ENCODE data around the gene CNTNAP2. TPM values are rescaled to one million over a fixed set of nuclear protein-coding genes. Genes with fewer than 3 reads are reported as not detected.

The CNTNAP2 gene
- total and polyA plus RNA-seq, 2 experiments from 2014 or later = not detected

GRCh38 chr7:147465223-147465622 lies 1348.6 kb downstream of the CNTNAP2 start:
- H3K9me2 ChIP-seq (ENCODE audit: insufficient read depth) = no peaks in the 10 kb centered on the region
- no peak overlapping the region for H3K27ac ChIP-seq
- H3F3A ChIP-seq (ENCODE audit: insufficient read depth) = no peaks in the 10 kb centered on the region
- no peaks in the 10 kb centered on the region for H4K20me1 ChIP-seq (ENCODE audit: insufficient read depth)
- no peak for DNase-seq
- H2AFZ ChIP-seq = no peak overlapping the region
- H3K79me2 ChIP-seq (ENCODE audit: insufficient read depth) = no peaks in the 10 kb centered on the region
- H3K27me3 ChIP-seq (replicated peaks; ENCODE audit: insufficient read depth) = no peaks in the 10 kb centered on the region
- H3K9ac ChIP-seq = no peak overlapping the region
- H3K9me3 ChIP-seq (ENCODE audit: low read depth) = no peaks in the 10 kb centered on the region
- in situ Hi-C loops (cut with MboI) = no loop called here
- no peaks in the 10 kb centered on the region for H3K4me1 ChIP-seq (ENCODE audit: insufficient read depth)
- no peak for TF ChIP-seq EZH2 (IDR thresholded peaks at IDR 0.05; ENCODE audit: insufficient read depth, poor library complexity, severe bottlenecking)
- TF ChIP-seq EZH2phosphoT487 (IDR thresholded peaks at IDR 0.05; ENCODE audit: insufficient read depth, low read depth) = no peak
- H3K4me2 ChIP-seq (ENCODE audit: unreplicated experiment) = no peak overlapping the region
- H3K4me3 ChIP-seq = no peak overlapping the region
- no peaks in the 10 kb centered on the region for H3K36me3 ChIP-seq (ENCODE audit: low read depth)
- 53 to 61% methylated on average over 2 of the region's 2 CpGs for WGBS, 2 experiments (ENCODE audit: low coverage in 1 of 2, low lambda C conversion rate in 2 of 2, missing lambda C conversion rate in 2 of 2)

DNA sequence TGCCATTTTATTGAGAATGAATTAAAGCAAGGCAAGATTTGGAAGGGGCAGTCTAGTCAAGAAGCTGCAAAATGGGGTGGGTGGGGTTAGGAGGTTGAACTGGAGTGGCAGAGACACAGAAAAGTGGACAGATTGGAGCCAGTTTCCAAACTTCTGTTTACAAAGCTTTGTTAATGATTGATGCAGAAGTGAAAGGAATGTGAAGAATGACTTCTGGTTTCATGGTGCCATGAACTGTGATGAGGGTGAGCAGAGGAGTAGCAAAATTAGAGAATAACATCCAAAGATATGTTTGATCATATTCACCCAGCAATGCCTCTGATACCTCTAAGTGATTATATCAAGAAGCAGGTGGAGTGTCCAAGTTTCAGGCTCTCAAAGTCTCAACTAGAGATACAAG lies 1356.0 kb downstream of the CNTNAP2 start:
- H3K36me3 ChIP-seq (ENCODE audit: low read depth) = no peaks in the 10 kb centered on the region
- H3K9me3 ChIP-seq (ENCODE audit: low read depth) = no peaks in the 10 kb centered on the region
- no peaks in the 10 kb centered on the region for H3K9me2 ChIP-seq (ENCODE audit: insufficient read depth)
- H3K9ac ChIP-seq = no peak overlapping the region
- H2AFZ ChIP-seq = no peak overlapping the region
- H3K27me3 ChIP-seq (replicated peaks; ENCODE audit: insufficient read depth) = no peaks in the 10 kb centered on the region
- H3K4me2 ChIP-seq (ENCODE audit: unreplicated experiment) = no peak overlapping the region
- no peak for DNase-seq
- TF ChIP-seq EZH2phosphoT487 (IDR thresholded peaks at IDR 0.05; ENCODE audit: insufficient read depth, low read depth) (no peak), EZH2 (IDR thresholded peaks at IDR 0.05; ENCODE audit: insufficient read depth, poor library complexity, severe bottlenecking) (no peak)
- H3F3A ChIP-seq (ENCODE audit: insufficient read depth) = no peaks in the 10 kb centered on the region
- H3K4me3 ChIP-seq = no peak overlapping the region
- no peaks in the 10 kb centered on the region for H3K4me1 ChIP-seq (ENCODE audit: insufficient read depth)
- H3K27ac ChIP-seq = no peak overlapping the region
- in situ Hi-C loops (cut with MboI) = no loop called here
- H3K79me2 ChIP-seq (ENCODE audit: insufficient read depth) = no peaks in the 10 kb centered on the region
- no peaks in the 10 kb centered on the region for H4K20me1 ChIP-seq (ENCODE audit: insufficient read depth)

- Histone ChIP-seq H3K4me1 (ENCODE audit: insufficient read depth) (no peaks in the 10 kb centered on the region), H3K27ac (no peak overlapping the region), H3K36me3 (ENCODE audit: low read depth) (no peaks in the 10 kb centered on the region), H3K27me3 (replicated peaks; ENCODE audit: insufficient read depth) (no peaks in the 10 kb centered on the region), H3F3A (ENCODE audit: insufficient read depth) (no peaks in the 10 kb centered on the region), H2AFZ (no peak overlapping the region), H3K4me3 (no peak overlapping the region), H3K79me2 (ENCODE audit: insufficient read depth) (no peaks in the 10 kb centered on the region), H3K9me2 (ENCODE audit: insufficient read depth) (no peaks in the 10 kb centered on the region), H3K9ac (no peak overlapping the region), H3K4me2 (ENCODE audit: unreplicated experiment) (no peak overlapping the region), H4K20me1 (ENCODE audit: insufficient read depth) (no peaks in the 10 kb centered on the region), H3K9me3 (ENCODE audit: low read depth) (no peaks in the 10 kb centered on the region)
- in situ Hi-C loops (cut with MboI) = no loop called here
- 12 to 15% methylated on average over 4 of the region's 4 CpGs for WGBS, 2 experiments (ENCODE audit: low coverage in 1 of 2, low lambda C conversion rate in 2 of 2, missing lambda C conversion rate in 2 of 2)
- DNase-seq = no peak
- no peak for TF ChIP-seq EZH2 (IDR thresholded peaks at IDR 0.05; ENCODE audit: insufficient read depth, poor library complexity, severe bottlenecking)
- no peak for TF ChIP-seq EZH2phosphoT487 (IDR thresholded peaks at IDR 0.05; ENCODE audit: insufficient read depth, low read depth)
Measured at GRCh38 chr7:147474862-147475261, 1358.3 kb downstream of the CNTNAP2 start.

DNA sequence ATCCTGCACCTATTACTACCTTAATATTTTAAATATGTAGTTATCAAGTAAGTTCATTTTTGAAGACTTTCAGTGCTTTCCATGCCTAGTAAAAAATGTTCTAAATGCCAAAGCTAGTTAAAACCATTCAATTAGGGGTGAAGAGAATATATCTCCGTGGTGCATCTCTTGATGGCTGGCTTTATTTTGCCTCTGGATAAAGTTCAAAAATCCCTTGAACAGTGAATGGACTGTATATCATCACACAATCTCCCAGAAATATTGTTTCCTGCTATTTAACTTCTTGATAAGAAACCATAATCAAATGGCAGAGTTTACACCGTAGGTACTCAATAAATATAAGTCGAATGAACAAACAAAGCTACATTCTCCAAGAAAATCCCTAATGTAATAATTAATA lies 1360.9 kb downstream of the CNTNAP2 start:
- no peak for DNase-seq
- H3K27me3 ChIP-seq (replicated peaks; ENCODE audit: insufficient read depth) = no peaks in the 10 kb centered on the region
- 37 to 42% methylated on average over 3 of the region's 3 CpGs for WGBS, 2 experiments (ENCODE audit: low coverage in 1 of 2, low lambda C conversion rate in 2 of 2, missing lambda C conversion rate in 2 of 2)
- no peaks in the 10 kb centered on the region for H4K20me1 ChIP-seq (ENCODE audit: insufficient read depth)
- no peaks in the 10 kb centered on the region for H3F3A ChIP-seq (ENCODE audit: insufficient read depth)
- TF ChIP-seq EZH2 (IDR thresholded peaks at IDR 0.05; ENCODE audit: insufficient read depth, poor library complexity, severe bottlenecking) (no peak), EZH2phosphoT487 (IDR thresholded peaks at IDR 0.05; ENCODE audit: insufficient read depth, low read depth) (no peak)
- H3K9me3 ChIP-seq (ENCODE audit: low read depth) = no peaks in the 10 kb centered on the region
- H3K4me1 ChIP-seq (ENCODE audit: insufficient read depth) = no peaks in the 10 kb centered on the region
- no peak overlapping the region for H2AFZ ChIP-seq
- no peak overlapping the region for H3K4me3 ChIP-seq
- H3K27ac ChIP-seq = no peak overlapping the region
- no peaks in the 10 kb centered on the region for H3K36me3 ChIP-seq (ENCODE audit: low read depth)
- no peak overlapping the region for H3K9ac ChIP-seq
- no peaks in the 10 kb centered on the region for H3K79me2 ChIP-seq (ENCODE audit: insufficient read depth)
- in situ Hi-C loops (cut with MboI) = no loop called here
- no peaks in the 10 kb centered on the region for H3K9me2 ChIP-seq (ENCODE audit: insufficient read depth)
- H3K4me2 ChIP-seq (ENCODE audit: unreplicated experiment) = no peak overlapping the region

DNA sequence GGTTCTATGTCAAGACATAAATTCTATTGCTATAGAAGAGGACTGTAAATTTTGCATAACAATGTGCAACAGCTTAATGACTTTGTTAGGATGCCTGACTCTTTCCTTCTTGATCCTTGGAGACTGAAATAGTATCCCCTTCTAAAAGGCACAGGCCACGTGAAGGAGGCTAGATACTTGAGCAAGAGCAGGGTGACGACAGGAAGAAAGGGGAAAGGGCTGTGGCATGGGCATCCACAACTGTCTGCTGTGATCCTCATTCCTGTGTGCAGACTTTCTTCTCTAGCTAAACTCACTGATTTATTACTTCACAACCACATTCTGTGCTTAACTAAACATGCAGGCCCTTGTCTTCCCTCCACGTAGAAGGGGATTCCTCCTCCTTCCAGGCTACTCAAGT lies 1362.2 kb downstream of the CNTNAP2 start:
- Histone ChIP-seq H3K4me1 (ENCODE audit: insufficient read depth) (0 out of 2 replicates have a peak, but pooled peaks cover 2% of the 10 kb centered on the region), H3K9ac (no peak overlapping the region), H3K4me2 (ENCODE audit: unreplicated experiment) (no peak overlapping the region), H3K9me2 (ENCODE audit: insufficient read depth) (no peaks in the 10 kb centered on the region), H3K4me3 (no peak overlapping the region), H3K9me3 (ENCODE audit: low read depth) (no peaks in the 10 kb centered on the region), H3K36me3 (ENCODE audit: low read depth) (no peaks in the 10 kb centered on the region), H3K79me2 (ENCODE audit: insufficient read depth) (no peaks in the 10 kb centered on the region), H4K20me1 (ENCODE audit: insufficient read depth) (no peaks in the 10 kb centered on the region), H3F3A (ENCODE audit: insufficient read depth) (no peaks in the 10 kb centered on the region), H3K27me3 (replicated peaks; ENCODE audit: insufficient read depth) (no peaks in the 10 kb centered on the region), H3K27ac (no peak overlapping the region), H2AFZ (no peak overlapping the region)
- DNase-seq = no peak
- in situ Hi-C loops (cut with MboI) = no loop called here
- TF ChIP-seq EZH2phosphoT487 (IDR thresholded peaks at IDR 0.05; ENCODE audit: insufficient read depth, low read depth) (no peak), EZH2 (IDR thresholded peaks at IDR 0.05; ENCODE audit: insufficient read depth, poor library complexity, severe bottlenecking) (no peak)
- 7 to 12% methylated on average over 3 of the region's 3 CpGs for WGBS, 2 experiments (ENCODE audit: low coverage in 1 of 2, low lambda C conversion rate in 2 of 2, missing lambda C conversion rate in 2 of 2)

All from GM23248 (cell line).